Measurements from ENCODE around the gene WDR38. TPM values are rescaled to one million over a fixed set of nuclear protein-coding genes. Genes with fewer than 3 reads are reported as not detected.

WDR38 gene
- total RNA-seq, 1 experiment from 2014 or later: not detected

DNA sequence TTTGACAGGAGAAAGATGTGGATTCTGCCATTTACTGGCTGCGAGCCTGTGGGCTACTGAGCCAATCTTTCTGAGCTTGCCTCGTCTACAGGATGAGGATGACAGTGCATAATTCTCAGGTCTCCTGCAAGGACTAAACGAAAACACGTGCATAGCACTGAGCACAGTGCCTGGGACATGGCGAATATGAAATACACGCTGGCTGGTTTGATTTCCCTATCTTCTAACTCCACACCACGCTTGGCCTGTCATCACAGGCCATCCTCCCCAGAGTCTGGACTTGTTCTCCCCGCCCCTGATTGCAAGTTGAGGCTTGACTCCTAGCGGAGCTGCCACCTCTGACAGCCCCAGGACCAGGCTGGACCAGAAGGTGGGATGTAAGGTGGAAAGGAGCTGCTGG, 46.6 kb downstream of the WDR38 start:
- no peak for DNase-seq (ENCODE audit: low spot score)
- in situ Hi-C loops (cut with HindIII; ENCODE audit: low sequenced_read_pairs): loop anchor here (25.0 kb wide), 1 partner anchor 138 kb away; the partner anchor contains the start of gene NR6A1

DNA sequence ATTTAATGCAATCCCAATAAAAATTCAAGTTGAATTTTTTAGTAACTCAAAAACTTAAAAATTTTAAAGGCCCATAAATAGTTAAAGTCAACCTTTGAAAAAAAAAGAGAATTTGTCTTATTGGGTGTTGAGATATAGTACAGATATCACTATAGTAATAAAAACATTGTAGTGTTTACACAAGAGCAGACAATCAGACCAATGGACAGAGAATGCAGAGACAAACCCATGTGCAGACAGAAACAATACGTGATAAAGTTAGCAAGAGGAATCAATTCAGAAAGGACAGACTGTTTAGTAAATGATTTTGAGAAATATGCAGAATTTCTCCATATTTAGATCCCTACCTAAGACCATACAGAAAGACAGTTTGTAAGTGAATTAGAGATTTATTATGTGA, 53.7 kb downstream of the WDR38 start:
- no peak for DNase-seq (ENCODE audit: low spot score)
- in situ Hi-C loops (cut with HindIII; ENCODE audit: low sequenced_read_pairs): no loop called here

Other genes starting within 250 kb of the WDR38 start
- 25.4 and 32.1 TPM in 2 replicates for gene NR6A1, start 82.1 kb upstream of the WDR38 start, total RNA-seq (2014; rRNA removed; shearing (Covaris generic))
- 9.4 and 12.0 TPM in 2 replicates for gene OLFML2A, start 76.3 kb upstream of the WDR38 start, total RNA-seq (2014; rRNA removed; shearing (Covaris generic))
- 2,015 and 3,321 TPM in 2 replicates for gene RPL35, start 8.5 kb downstream of the WDR38 start, total RNA-seq (2014; rRNA removed; shearing (Covaris generic))
- gene ARPC5L, start 8.7 kb downstream of the WDR38 start, total RNA-seq (2014; rRNA removed; shearing (Covaris generic)): 29.4 and 46.0 TPM in 2 replicates
- 10.8 TPM in 2 replicates for gene GOLGA1, start 87.6 kb downstream of the WDR38 start, total RNA-seq (2014; rRNA removed; shearing (Covaris generic))

Measured in G401 (cell line).